ENCODE measurements around the gene TAF3. TPM values are rescaled to one million over a fixed set of nuclear protein-coding genes. Genes with fewer than 3 reads are reported as not detected.

The TAF3 gene
- polyA plus RNA-seq, 1 donor (not counting 4 experiments of a cell fraction or from before 2014, with no cell fraction given), result 2.0 TPM

DNA sequence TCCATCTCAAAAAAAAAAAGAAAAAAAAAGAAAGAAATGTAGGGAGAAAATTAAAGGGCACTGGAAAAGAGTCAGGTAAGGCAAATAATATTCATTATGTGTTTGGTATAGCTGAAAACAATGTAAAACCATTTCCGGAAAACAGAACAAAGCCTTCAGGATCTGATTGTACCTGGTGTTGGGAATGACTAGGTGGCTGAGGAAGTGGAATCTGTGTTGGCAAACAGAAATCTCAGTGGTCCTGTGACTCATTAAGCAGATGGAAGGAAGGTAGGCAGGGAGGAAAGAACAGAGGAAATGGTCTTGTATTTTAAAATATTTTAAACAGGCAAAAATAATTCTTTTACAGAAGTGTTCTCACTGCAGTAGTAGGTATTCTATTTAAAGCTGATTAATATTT is 180.5 kb downstream of the TAF3 start:
- no peak overlapping the region for H3K4me3 ChIP-seq (ENCODE audit: control insufficient read depth in 2 of 3, extremely low read depth in 1 of 3, insufficient read depth in 2 of 3, low read depth in 1 of 3, low read length in 3 of 3)
- dilution Hi-C loops (cut with MboI; ENCODE audit: extremely low pct_ligation_motif_present, low sequenced_read_pairs), result no loop called here
- no peaks in the 10 kb centered on the region for H3K27me3 ChIP-seq (ENCODE audit: control insufficient read depth, extremely low read depth, insufficient read depth, low read length)
- FAIRE-seq (no peak), DNase-seq (ENCODE audit: low read depth, low spot score) (no peak)
- H3K4me2 ChIP-seq (ENCODE audit: control insufficient read depth, extremely low read depth, insufficient read depth, low read depth, low read length), result no peak overlapping the region
- no peaks in the 10 kb centered on the region for H3K36me3 ChIP-seq (ENCODE audit: control insufficient read depth in 2 of 2, extremely low read depth in 1 of 2, insufficient read depth in 2 of 2, low read length in 2 of 2)
- no peak overlapping the region for H3K9ac ChIP-seq (ENCODE audit: control insufficient read depth, extremely low read depth, insufficient read depth, low read length)
- TF ChIP-seq, protein P1, sequence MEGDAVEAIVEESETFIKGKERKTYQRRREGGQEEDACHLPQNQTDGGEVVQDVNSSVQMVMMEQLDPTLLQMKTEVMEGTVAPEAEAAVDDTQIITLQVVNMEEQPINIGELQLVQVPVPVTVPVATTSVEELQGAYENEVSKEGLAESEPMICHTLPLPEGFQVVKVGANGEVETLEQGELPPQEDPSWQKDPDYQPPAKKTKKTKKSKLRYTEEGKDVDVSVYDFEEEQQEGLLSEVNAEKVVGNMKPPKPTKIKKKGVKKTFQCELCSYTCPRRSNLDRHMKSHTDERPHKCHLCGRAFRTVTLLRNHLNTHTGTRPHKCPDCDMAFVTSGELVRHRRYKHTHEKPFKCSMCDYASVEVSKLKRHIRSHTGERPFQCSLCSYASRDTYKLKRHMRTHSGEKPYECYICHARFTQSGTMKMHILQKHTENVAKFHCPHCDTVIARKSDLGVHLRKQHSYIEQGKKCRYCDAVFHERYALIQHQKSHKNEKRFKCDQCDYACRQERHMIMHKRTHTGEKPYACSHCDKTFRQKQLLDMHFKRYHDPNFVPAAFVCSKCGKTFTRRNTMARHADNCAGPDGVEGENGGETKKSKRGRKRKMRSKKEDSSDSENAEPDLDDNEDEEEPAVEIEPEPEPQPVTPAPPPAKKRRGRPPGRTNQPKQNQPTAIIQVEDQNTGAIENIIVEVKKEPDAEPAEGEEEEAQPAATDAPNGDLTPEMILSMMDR (optimal IDR thresholded peaks at IDR 0.05 in 1 of 3, IDR thresholded peaks at IDR 0.05 in 1 of 3, conservative IDR thresholded peaks at IDR 0.05 in 1 of 3; ENCODE audit: extremely low read depth in 1 of 3, insufficient read depth in 2 of 3, low read length in 3 of 3), result no peak
- TF ChIP-seq EZH2 (IDR thresholded peaks at IDR 0.05; ENCODE audit: low read length), result no peak
- no peaks in the 10 kb centered on the region for H4K20me1 ChIP-seq (ENCODE audit: control insufficient read depth, extremely low read depth, insufficient read depth, low read length)
- no peaks in the 10 kb centered on the region for H3K4me1 ChIP-seq (ENCODE audit: control insufficient read depth, extremely low read depth, insufficient read depth, low read length)
- no peak overlapping the region for H2AFZ ChIP-seq (ENCODE audit: control insufficient read depth, low read length)
- no peaks in the 10 kb centered on the region for H3K9me3 ChIP-seq (ENCODE audit: control insufficient read depth, low read depth, low read length)
- H3K27ac ChIP-seq (ENCODE audit: control insufficient read depth, insufficient read depth, low read length), result no peak overlapping the region
- no peaks in the 10 kb centered on the region for H3K9me1 ChIP-seq (ENCODE audit: control insufficient read depth, extremely low read depth, insufficient read depth, low read length)
- H3K79me2 ChIP-seq (ENCODE audit: control insufficient read depth, insufficient read depth, low read length), result no peaks in the 10 kb centered on the region

DNA sequence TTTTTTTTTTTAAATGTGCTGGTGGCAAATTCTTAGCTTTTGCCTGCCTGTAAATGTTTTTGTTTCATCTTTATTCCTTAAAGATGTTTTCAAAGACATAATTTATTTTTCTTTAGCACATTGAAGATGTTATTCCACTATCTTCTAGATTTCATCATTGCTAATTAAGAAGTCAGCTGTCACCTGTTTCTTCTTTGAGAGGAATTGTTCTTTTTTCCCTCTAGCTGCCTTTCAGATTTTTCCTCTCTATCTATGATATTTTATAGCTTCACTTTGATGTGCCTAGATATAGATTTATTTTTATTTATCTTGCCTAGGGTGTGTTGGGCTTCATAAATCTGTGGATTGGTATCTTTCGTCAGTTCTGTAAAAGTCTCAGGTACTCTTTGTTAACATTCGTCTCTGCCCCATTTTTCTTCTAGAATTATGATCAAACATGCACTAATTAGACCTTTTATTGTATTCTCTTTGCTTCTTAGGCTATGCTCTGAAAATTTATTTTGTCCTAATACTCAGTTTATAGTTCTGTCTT is 186.2 kb downstream of the TAF3 start:
- Histone ChIP-seq H3K36me3 (ENCODE audit: control insufficient read depth in 2 of 2, extremely low read depth in 1 of 2, insufficient read depth in 2 of 2, low read length in 2 of 2) (peaks cover 0 to 3% of the 10 kb centered on the region in 2 experiments), H3K9me1 (ENCODE audit: control insufficient read depth, extremely low read depth, insufficient read depth, low read length) (no peaks in the 10 kb centered on the region), H3K27me3 (ENCODE audit: control insufficient read depth, extremely low read depth, insufficient read depth, low read length) (no peaks in the 10 kb centered on the region), H3K4me3 (ENCODE audit: control insufficient read depth in 2 of 3, extremely low read depth in 1 of 3, insufficient read depth in 2 of 3, low read depth in 1 of 3, low read length in 3 of 3) (no peak overlapping the region), H3K9ac (ENCODE audit: control insufficient read depth, extremely low read depth, insufficient read depth, low read length) (no peak overlapping the region), H3K4me1 (ENCODE audit: control insufficient read depth, extremely low read depth, insufficient read depth, low read length) (no peaks in the 10 kb centered on the region), H3K27ac (ENCODE audit: control insufficient read depth, insufficient read depth, low read length) (no peak overlapping the region), H2AFZ (ENCODE audit: control insufficient read depth, low read length) (no peak overlapping the region), H4K20me1 (ENCODE audit: control insufficient read depth, extremely low read depth, insufficient read depth, low read length) (no peaks in the 10 kb centered on the region), H3K4me2 (ENCODE audit: control insufficient read depth, extremely low read depth, insufficient read depth, low read depth, low read length) (no peak overlapping the region), H3K79me2 (ENCODE audit: control insufficient read depth, insufficient read depth, low read length) (no peaks in the 10 kb centered on the region), H3K9me3 (ENCODE audit: control insufficient read depth, low read depth, low read length) (no peaks in the 10 kb centered on the region)
- dilution Hi-C loops (cut with MboI; ENCODE audit: extremely low pct_ligation_motif_present, low sequenced_read_pairs), result no loop called here
- no peak for TF ChIP-seq EZH2 (IDR thresholded peaks at IDR 0.05; ENCODE audit: low read length)
- TF ChIP-seq, protein P1 (optimal IDR thresholded peaks at IDR 0.05 in 1 of 3, IDR thresholded peaks at IDR 0.05 in 1 of 3, conservative IDR thresholded peaks at IDR 0.05 in 1 of 3; ENCODE audit: extremely low read depth in 1 of 3, insufficient read depth in 2 of 3, low read length in 3 of 3), result no peak
- DNase-seq (ENCODE audit: low read depth, low spot score) (no peak), FAIRE-seq (no peak)

Measured in keratinocyte (primary cell).